Right lobe of liver (tissue), 6 donors: ENCODE data around the gene GLRA1. TPM values are rescaled to one million over a fixed set of nuclear protein-coding genes. Genes with fewer than 3 reads are reported as not detected.
"Not testable (repeated sequence)": the region's sequence is repeated elsewhere in the genome, so short reads cannot be mapped to it uniquely, and the experiment has no call there.

ENCODE experiments used
- ATAC-seq, 4 donors: fragments of 200-7000 bp; cut with Tn5 transposase; one replicate each; pipeline ENCODE4 v1.9.1; 2020; ENCODE audit warnings: mild to moderate bottlenecking in 4 of 4, moderate library complexity in 4 of 4
- DNase-seq, 3 donors: peaks; one replicate each; pipeline ENCODE4 v3.0.0-alpha.2; 2020
- H3K27ac ChIP-seq, 3 donors: fragments of 200-600 bp; one replicate each; pipeline ENCODE4 v1.8.0; 2022
- H3K27me3 ChIP-seq, 2 donors: fragments of 200-600 bp; one replicate each; pipeline ENCODE4 v1.8.0; 2022
- H3K36me3 ChIP-seq, 4 donors: fragments of 200-600 bp; sonication (generic) in 1 of 4; one replicate each; pipeline versions ENCODE4 v1.5.1 to v1.8.0; 2017 to 2022; ENCODE audit warnings: control low read depth in 1 of 4
- H3K4me1 ChIP-seq, 4 donors: fragments of 200-600 bp; sonication (generic) in 1 of 4; one replicate each; pipeline versions ENCODE4 v1.5.1 to v1.8.0; 2017 to 2022; ENCODE audit warnings: control low read depth in 1 of 4
- H3K4me3 ChIP-seq, 3 donors: fragments of 200-600 bp; one replicate each; pipeline ENCODE4 v1.8.0; 2022
- H3K9me3 ChIP-seq, 4 donors: fragments of 200-600 bp; sonication (generic) in 1 of 4; one replicate each; pipeline versions ENCODE4 v1.5.1 to v1.8.0; 2017 to 2022; ENCODE audit warnings: control low read depth in 1 of 4
- CTCF ChIP-seq, 4 donors: fragments of 200-600 bp in 3 of 4; fragments of 450-650 bp in 1 of 4; IDR thresholded peaks; one replicate each; pipeline versions ENCODE4 v1.5.1 to v1.8.0; 2016 to 2022; ENCODE audit warnings: antibody characterized with exemption in 4 of 4, mild to moderate bottlenecking in 2 of 4
- POLR2A ChIP-seq: fragments of 450-650 bp; IDR thresholded peaks from one replicate; pipeline ENCODE4 v1.6.1; 2017; ENCODE audit warnings: antibody characterized with exemption, mild to moderate bottlenecking
- WGBS: methylation state at CpG from one replicate; pipeline ENCODE4 v1.1.6; 2018; ENCODE audit warnings: low coverage, low lambda C conversion rate; ENCODE audit not compliant: insufficient coverage; ENCODE audit errors: missing lambda C conversion rate; 5-methylcytosine and 5-hydroxymethylcytosine counted together
- intact Hi-C, 2 donors: fragments of 100-400 bp; cut with DNase I; formaldehyde crosslinking; loops; one replicate each; pipeline versions ENCODE4 v1.11.2 to v1.14.1; 2022
- total RNA-seq, 6 experiments: library from RNA; depleted of rRNA in 2 of 6; stranded (reverse); fragments of >200 nt in 2 of 6; fragmentation: NEBNext Ultra II Directional in 3 of 6; extraction: Animal tissue kit (Norgen Biotek cat#: 25700) in 3 of 6; gene quantifications; one replicate each; pipeline versions ENCODE4 v1.1.0 to v1.2.4, GENCODE V29; 2016 to 2023
- donor health status: DM: no; HTN: yes; CAD: no.
- donor health status: DM: no; HTN: no; CAD: no.
- donor health status: DM: no; HTN: no; CAD: no.
- donor health status: DM: no; HTN: yes; CAD: no.
- donor health status: DM: no; HTN: yes; CAD: no.

Gene GLRA1
- total RNA-seq, 6 experiments from 2014 or later = not detected

- no peaks in the 10 kb centered on the region for H3K9me3 ChIP-seq
- H3K27me3 ChIP-seq = no peaks in the 10 kb centered on the region
- intact Hi-C loops = no loop called here
- peaks cover 0 to 27% (median 5%) of the 10 kb centered on the region in 4 donors for H3K4me1 ChIP-seq
- DNase-seq (no peak), ATAC-seq (no peak)
- WGBS = 62% methylated on average over 3 of the region's 3 CpGs
- peaks cover 0 to 5% (median 1%) of the 10 kb centered on the region in 4 donors for H3K36me3 ChIP-seq
- no peak overlapping the region for H3K27ac ChIP-seq
- H3K4me3 ChIP-seq = no peak overlapping the region
- TF ChIP-seq POLR2A (no peak), CTCF (IDR thresholded peaks at IDR 0.05) (no peak)
Measured at GRCh38 chr5:151784141-151784540, 140.5 kb downstream of the GLRA1 start.

GRCh38 chr5:151783664-151784063 is 141.0 kb downstream of the GLRA1 start:
- 92% methylated on average over 16 of the region's 16 CpGs for WGBS
- peaks cover 0 to 32% (median 5%) of the 10 kb centered on the region in 4 donors for H3K4me1 ChIP-seq
- ATAC-seq, H3K27me3 ChIP-seq, DNase-seq, H3K27ac ChIP-seq, intact Hi-C loops, H3K9me3 ChIP-seq, H3K36me3 ChIP-seq, H3K4me3 ChIP-seq: not testable (repeated sequence)

GRCh38 chr5:151781201-151781600 is 143.4 kb downstream of the GLRA1 start:
- no peak for ATAC-seq
- Histone ChIP-seq H3K4me3 (no peak overlapping the region), H3K36me3 (no peaks in the 10 kb centered on the region), H3K27me3 (no peaks in the 10 kb centered on the region), H3K4me1 (peaks cover 0 to 43% (median 6%) of the 10 kb centered on the region in 4 donors), H3K27ac (no peak overlapping the region), H3K9me3 (no peaks in the 10 kb centered on the region)
- DNase-seq = no peak
- intact Hi-C loops = no loop called here
- 39% methylated on average over 1 of the region's 1 CpG for WGBS
- TF ChIP-seq POLR2A = no peak
- TF ChIP-seq CTCF (IDR thresholded peaks at IDR 0.05) = no peak

- no peaks in the 10 kb centered on the region for H3K36me3 ChIP-seq
- H3K4me1 ChIP-seq = peaks cover 0 to 49% (median 9%) of the 10 kb centered on the region in 4 donors
- DNase-seq (no peak), ATAC-seq (no peak)
- H3K9me3 ChIP-seq = no peaks in the 10 kb centered on the region
- H3K27ac ChIP-seq = no peak overlapping the region
- no peak for TF ChIP-seq POLR2A
- TF ChIP-seq CTCF (IDR thresholded peaks at IDR 0.05) = no peak
- no peak overlapping the region for H3K4me3 ChIP-seq
- H3K27me3 ChIP-seq = no peaks in the 10 kb centered on the region
- intact Hi-C loops = no loop called here
- WGBS = 89% methylated on average over 11 of the region's 11 CpGs
Measured at GRCh38 chr5:151780348-151780747, 144.3 kb downstream of the GLRA1 start.

- DNase-seq = no peak
- intact Hi-C loops = no loop called here
- TF ChIP-seq CTCF (IDR thresholded peaks at IDR 0.05) = no peak
- no peak for TF ChIP-seq POLR2A
- peaks cover 0 to 54% (median 13%) of the 10 kb centered on the region in 4 donors for H3K4me1 ChIP-seq
- no peak overlapping the region for H3K27ac ChIP-seq
- 88% methylated on average over 3 of the region's 3 CpGs for WGBS
- H3K27me3 ChIP-seq = no peaks in the 10 kb centered on the region
- H3K4me3 ChIP-seq = no peak overlapping the region
- ATAC-seq = no peak
- no peaks in the 10 kb centered on the region for H3K36me3 ChIP-seq
- H3K9me3 ChIP-seq = no peaks in the 10 kb centered on the region
Measured at GRCh38 chr5:151779531-151780125, 145.0 kb downstream of the GLRA1 start.
